K562 (cell line): ENCODE data around the gene C6orf47. TPM values are rescaled to one million over a fixed set of nuclear protein-coding genes. Genes with fewer than 3 reads are reported as not detected.
A peak's percentile ranks its signal among the peaks of the same experiment; 100 is the strongest.

Experiments
- ARID2 ChIP-seq: fragments of 450-650 bp; IDR thresholded peaks from 2 replicates; pipeline ENCODE4 v1.6.1; 2017; ENCODE audit warnings: antibody characterized with exemption, mild to moderate bottlenecking
- BHLHE40 ChIP-seq: IDR thresholded peaks from 2 replicates; pipeline ENCODE4 v1.6.1; 2011; ENCODE audit warnings: low read length, improper control_type of control experiment
- CBX5 ChIP-seq: IDR thresholded peaks from 2 replicates; pipeline ENCODE4 v1.6.1; 2014; ENCODE audit warnings: low read depth, borderline replicate concordance
- ELK3 ChIP-seq: fragments of 450-650 bp; formaldehyde crosslinking; IDR thresholded peaks from 2 replicates; pipeline ENCODE4 v1.4.0; 2020; ENCODE audit warnings: mild to moderate bottlenecking
- FOXA3 ChIP-seq, 2 experiments: fragments of 450-650 bp in 1 of 2; sonication (generic) in 1 of 2; formaldehyde crosslinking; IDR thresholded peaks in 1 of 2; conservative IDR thresholded peaks in 1 of 2; 2 replicates each; pipeline versions ENCODE4 v1.4.0 to v1.8.0; 2020 to 2022; ENCODE audit warnings: mild to moderate bottlenecking in 2 of 2, missing genetic modification reagents in 1 of 2
- GTF2A2 ChIP-seq: IDR thresholded peaks from 2 replicates; pipeline ENCODE4 v1.6.1; 2016; ENCODE audit warnings: mild to moderate bottlenecking, missing genetic modification characterization, missing compliant biosample characterization
- HDAC2 ChIP-seq: fragments of 450-650 bp; IDR thresholded peaks from 2 replicates; pipeline ENCODE4 v1.6.1; 2016; ENCODE audit warnings: mild to moderate bottlenecking
- HMBOX1 ChIP-seq: sonication (generic); IDR thresholded peaks from 2 replicates; pipeline ENCODE4 v1.6.1; 2016
- HOXB6 ChIP-seq: fragments of 250-450 bp; sonication (Bioruptor Pico); IDR thresholded peaks from 2 replicates; pipeline ENCODE4 v1.5.1; 2022; ENCODE audit warnings: mild to moderate bottlenecking, borderline replicate concordance
- ILF3 ChIP-seq: fragments of 450-650 bp; IDR thresholded peaks from 2 replicates; pipeline ENCODE4 v1.6.1; 2018; ENCODE audit warnings: antibody characterized with exemption, mild to moderate bottlenecking, moderate library complexity, borderline replicate concordance
- IRF2 ChIP-seq: sonication (generic); formaldehyde crosslinking; IDR thresholded peaks from 2 replicates; pipeline ENCODE4 v1.8.1; 2022; ENCODE audit warnings: mild to moderate bottlenecking, missing genetic modification reagents
- LARP7 ChIP-seq: fragments of 450-650 bp; IDR thresholded peaks from 2 replicates; pipeline ENCODE4 v1.6.1; 2016
- NR3C1 ChIP-seq: sonication (generic); formaldehyde crosslinking; IDR thresholded peaks from 2 replicates; pipeline ENCODE4 v1.8.1; 2022; ENCODE audit warnings: missing genetic modification reagents
- RREB1 ChIP-seq: fragments of 250-450 bp; sonication (Bioruptor Pico); IDR thresholded peaks from 2 replicates; pipeline ENCODE4 v1.4.0; 2020
- SNRNP70 ChIP-seq: fragments of 200-400 bp; formaldehyde crosslinking; optimal IDR thresholded peaks from 2 replicates; pipeline ENCODE3; 2017; ENCODE audit warnings: low read depth, low read length
- TCF15 ChIP-seq: fragments of 250-450 bp; sonication (Bioruptor Pico); IDR thresholded peaks from 2 replicates; pipeline ENCODE4 v1.8.0; 2022; ENCODE audit warnings: moderate library complexity, mild to moderate bottlenecking, inconsistent platforms
- TCF7 ChIP-seq: sonication (generic); IDR thresholded peaks from 2 replicates; pipeline ENCODE4 v1.6.1; 2016; ENCODE audit warnings: antibody characterized with exemption, borderline replicate concordance
- ZNF121 ChIP-seq: sonication (generic); formaldehyde crosslinking; conservative IDR thresholded peaks from 2 replicates; pipeline ENCODE4 v1.8.0; 2022; ENCODE audit warnings: missing genetic modification reagents
- ZNF23 ChIP-seq: fragments of 250-450 bp; sonication (Bioruptor Pico); IDR thresholded peaks from 2 replicates; pipeline ENCODE4 v1.4.0; 2020; ENCODE audit warnings: mild to moderate bottlenecking
- ZNF436 ChIP-seq: fragments of 250-450, 450-650 bp; sonication (Bioruptor Pico); formaldehyde crosslinking; IDR thresholded peaks from 2 replicates; pipeline ENCODE4 v1.7.0; 2020; ENCODE audit warnings: mild to moderate bottlenecking
- ZNF75A ChIP-seq: fragments of 450-650 bp; formaldehyde crosslinking; IDR thresholded peaks from 2 replicates; pipeline ENCODE4 v1.4.0; 2020; ENCODE audit warnings: mild to moderate bottlenecking
- ZNF76 ChIP-seq: fragments of 250-450 bp; sonication (Bioruptor Pico); IDR thresholded peaks from 2 replicates; pipeline ENCODE4 v1.4.0; 2020; ENCODE audit warnings: mild to moderate bottlenecking, moderate library complexity, borderline replicate concordance
- polyA plus RNA-seq, 8 experiments: library from polyadenylated mRNA; depleted of rRNA in 4 of 8; stranded (reverse) in 5 of 8; unstranded in 3 of 8; fragments of >200 nt; fragmentation: Nextera tagmentation in 2 of 8; fragmentation: Illumina TruSeq in 1 of 8; extraction: Ambion mirVana in 2 of 8; extraction: Trizol in 1 of 8; gene quantifications; 2 replicates each; pipeline versions ENCODE4 v1.2.1 to v1.2.3, GENCODE V29; 2011 to 2014; ENCODE audit warnings: inconsistent platforms in 1 of 8, missing spikeins in 1 of 8
- total RNA-seq, 7 experiments: library from RNA; depleted of rRNA in 6 of 7; stranded (reverse); fragments of >200 nt in 6 of 7; fragmentation: Illumina TruSeq in 2 of 7; extraction: Trizol in 2 of 7; gene quantifications; 2 replicates each; pipeline versions ENCODE4 v1.2.1 to v1.2.3, GENCODE V29; 2011 to 2021; ENCODE audit warnings: low replicate concordance in 1 of 7

C6orf47 gene
- total and polyA plus RNA-seq, 9 of the 15 experiments (the other 6 are each of a cell fraction or from before 2014, with no cell fraction given), result 0.14 to 43.8 (median 27.0) TPM

GRCh38 chr6:31619805-31620585 lies 40.6 kb downstream of the C6orf47 start (continued):
- TF ChIP-seq TCF15 (CRISPR knock-in tag), result no peak; the same call in 1 of the 2 replicates
- TF ChIP-seq FOXA3 (CRISPR knock-in tag; conservative IDR thresholded peaks at IDR 0.05 in 1 of 2, IDR thresholded peaks at IDR 0.05 in 1 of 2), result peak in 1 of 2 experiments; percentile 43; a peak in 1 of 4 replicates
- TF ChIP-seq LARP7, result no peak
- TF ChIP-seq SNRNP70, result no peak
- TF ChIP-seq HDAC2, result peak; percentile 86; the same call in 1 of the 2 replicates
- TF ChIP-seq NR3C1 (CRISPR knock-in tag), result no peak
- TF ChIP-seq CBX5, result no peak
- TF ChIP-seq ZNF23 (CRISPR knock-in tag), result 0 out of 2 replicates have a peak, but pooled peaks have one; percentile 13
- TF ChIP-seq ZNF121 (CRISPR knock-in tag), result no peak
- TF ChIP-seq ELK3, result no peak
- peak; percentile 37; the same call in 1 of the 2 replicates for TF ChIP-seq BHLHE40
- TF ChIP-seq ARID2, result no peak
- peak; percentile 85 for TF ChIP-seq ZNF76
- 0 out of 2 replicates have a peak, but pooled peaks have one; percentile 33 for TF ChIP-seq ZNF75A
- TF ChIP-seq ILF3, result no peak
- no peak for TF ChIP-seq ZNF436 (CRISPR knock-in tag)
- TF ChIP-seq HOXB6, result peak; percentile 63; the same call in 1 of the 2 replicates
- no peak for TF ChIP-seq HMBOX1
- TF ChIP-seq GTF2A2, result no peak
- TF ChIP-seq TCF7, result no peak; the same call in 1 of the 2 replicates
- no peak for TF ChIP-seq IRF2 (CRISPR knock-in tag)
- TF ChIP-seq RREB1, result peak; percentile 95
